GM12878 (cell line): ENCODE measurements around the gene VGLL4. TPM values are rescaled to one million over a fixed set of nuclear protein-coding genes. Genes with fewer than 3 reads are reported as not detected.
A peak's percentile ranks its signal among the peaks of the same experiment; 100 is the strongest.

Experiments used
- BMI1 ChIP-seq: fragments of 450-650 bp; IDR thresholded peaks from 2 replicates; pipeline ENCODE4 v1.6.1; 2016; ENCODE audit warnings: mild to moderate bottlenecking, moderate library complexity, borderline replicate concordance
- CBFB ChIP-seq: IDR thresholded peaks from 2 replicates; pipeline ENCODE4 v1.6.1; 2016; ENCODE audit warnings: antibody characterized with exemption, low read depth
- CBX5 ChIP-seq: sonication (generic); IDR thresholded peaks from 2 replicates; pipeline ENCODE4 v1.6.1; 2016; ENCODE audit warnings: low read depth, moderate library complexity, mild to moderate bottlenecking, inconsistent platforms
- CHD2 ChIP-seq: IDR thresholded peaks from 2 replicates; pipeline ENCODE4 v1.6.1; 2011; ENCODE audit warnings: low read depth, low read length, improper control_type of control experiment, borderline replicate concordance
- CREB1 ChIP-seq: IDR thresholded peaks from 2 replicates; pipeline ENCODE4 v1.6.1; 2012; ENCODE audit warnings: low read depth, mild to moderate bottlenecking, inconsistent platforms
- CREM ChIP-seq: IDR thresholded peaks from 2 replicates; pipeline ENCODE4 v1.6.1; 2014; ENCODE audit warnings: antibody characterized with exemption, low read depth
- CTCF ChIP-seq, 3 experiments: IDR thresholded peaks in 2 of 3; conservative IDR thresholded peaks in 1 of 3; 2 replicates each; pipeline ENCODE4 v1.5.1; 2011; ENCODE audit warnings: low read depth in 3 of 3, low read length in 3 of 3, mild to moderate bottlenecking in 3 of 3, control low read depth in 2 of 3, moderate library complexity in 2 of 3, inconsistent platforms in 1 of 3, mixed read lengths in 1 of 3; ENCODE audit not compliant: control insufficient read depth in 2 of 3, insufficient read depth in 1 of 3; ENCODE audit errors: extremely low read depth in 1 of 3
- DPF2 ChIP-seq: fragments of 450-650 bp; IDR thresholded peaks from 2 replicates; pipeline ENCODE4 v1.6.1; 2017; ENCODE audit warnings: mild to moderate bottlenecking
- E2F4 ChIP-seq: IDR thresholded peaks from 2 replicates; pipeline ENCODE4 v1.6.1; 2012; ENCODE audit warnings: low read depth, low read length, improper control_type of control experiment
- ETV6 ChIP-seq, 2 experiments: fragments of 450-650 bp in 1 of 2; IDR thresholded peaks in 1 of 2; conservative IDR thresholded peaks in 1 of 2; 2 replicates each; pipeline ENCODE4 v1.6.1; 2014; ENCODE audit warnings: antibody characterized with exemption in 1 of 2, borderline replicate concordance in 1 of 2, low read depth in 1 of 2, mild to moderate bottlenecking in 1 of 2, moderate library complexity in 1 of 2
- FOS ChIP-seq: IDR thresholded peaks from 3 replicates; pipeline ENCODE4 v1.6.1; 2011; ENCODE audit warnings: borderline replicate concordance; ENCODE audit not compliant: insufficient read length; ENCODE audit errors: extremely low read depth
- MXI1 ChIP-seq: fragments of 150-350 bp; IDR thresholded peaks from 2 replicates; pipeline ENCODE4 v1.6.1; 2011; ENCODE audit warnings: low read depth, mild to moderate bottlenecking, inconsistent platforms, low read length, improper control_type of control experiment
- NFYA ChIP-seq: IDR thresholded peaks from 2 replicates; pipeline ENCODE4 v1.6.1; 2011; ENCODE audit warnings: low read depth, mild to moderate bottlenecking, low read length, improper control_type of control experiment, borderline replicate concordance
- PAX5 ChIP-seq: IDR thresholded peaks from 2 replicates; pipeline ENCODE4 v1.6.1; 2011; ENCODE audit warnings: low read depth, low read length, borderline replicate concordance
- PAX8 ChIP-seq: fragments of 450-650 bp; IDR thresholded peaks from 2 replicates; pipeline ENCODE4 v1.6.1; 2017; ENCODE audit warnings: mild to moderate bottlenecking, moderate library complexity
- SMAD1 ChIP-seq: fragments of 450-650 bp; IDR thresholded peaks from 2 replicates; pipeline ENCODE4 v1.6.1; 2018; ENCODE audit warnings: mild to moderate bottlenecking, low read depth; ENCODE audit not compliant: partially characterized antibody
- SMARCA5 ChIP-seq: fragments of 450-650 bp; IDR thresholded peaks from 2 replicates; pipeline ENCODE4 v1.6.1; 2017; ENCODE audit warnings: mild to moderate bottlenecking
- STAT3 ChIP-seq: IDR thresholded peaks from 2 replicates; pipeline ENCODE4 v1.6.1; 2011; ENCODE audit warnings: low read depth, low read length, improper control_type of control experiment
- TCF3 ChIP-seq: IDR thresholded peaks from 2 replicates; pipeline ENCODE4 v1.6.1; 2012; ENCODE audit warnings: low read depth, mild to moderate bottlenecking, low read length, borderline replicate concordance; ENCODE audit not compliant: insufficient read depth
- ZBTB33 ChIP-seq: fragments of 450-650 bp; IDR thresholded peaks from 2 replicates; pipeline ENCODE4 v1.6.1; 2017; ENCODE audit warnings: mild to moderate bottlenecking
- ZNF217 ChIP-seq: fragments of 450-650 bp; IDR thresholded peaks from 2 replicates; pipeline ENCODE4 v1.6.1; 2017; ENCODE audit warnings: antibody characterized with exemption, mild to moderate bottlenecking
- polyA plus RNA-seq, 11 experiments: library from polyadenylated mRNA; depleted of rRNA in 4 of 11; unstranded in 6 of 11; stranded (reverse) in 5 of 11; fragments of >200 nt; fragmentation: Nextera tagmentation in 4 of 11; fragmentation: Illumina TruSeq in 1 of 11; extraction: Ambion mirVana in 4 of 11; extraction: Trizol in 1 of 11; gene quantifications; 1 replicate in 1 of 11; 2 replicates in 10 of 11; pipeline versions ENCODE4 v1.2.1 to v1.2.3, GENCODE V29; 2011 to 2016; ENCODE audit warnings: inconsistent platforms in 2 of 11, missing spikeins in 2 of 11, low read depth in 1 of 11
- total RNA-seq, 4 experiments: library from RNA; depleted of rRNA in 3 of 4; stranded (reverse); fragments of >200 nt in 3 of 4; fragmentation: Illumina TruSeq in 1 of 4; extraction: Trizol in 1 of 4; gene quantifications; 2 replicates each; pipeline versions ENCODE4 v1.2.1 to v1.2.3, GENCODE V29; 2013 to 2021

VGLL4 gene
- total and polyA plus RNA-seq, 10 of the 15 experiments (the other 5 are each of a cell fraction or from before 2014, with no cell fraction given), result 0.44 to 38.1 (median 16.1) TPM

GRCh38 chr3:11626084-11626463, 17.6 kb downstream of the VGLL4 start (continued):
- TF ChIP-seq SMARCA5 (no peak), ETV6 (conservative IDR thresholded peaks at IDR 0.05 in 1 of 2, IDR thresholded peaks at IDR 0.05 in 1 of 2; ENCODE audit: borderline replicate concordance in 1 of 2, low read depth in 1 of 2) (peak in 1 of 2 experiments; percentile 98; a peak in 2 of 4 replicates), CHD2 (peak; percentile 41; the same call in 1 of the 2 replicates), DPF2 (peak; percentile 91), CBFB (peak; percentile 78), STAT3 (peak; percentile 50; the same call in 1 of the 2 replicates), FOS (no peak), E2F4 (no peak), CREB1 (peak; percentile 78), CBX5 (peak; percentile 83), CREM (peak; percentile 93), PAX5 (peak; percentile 81; the same call in 1 of the 2 replicates), NFYA (no peak), CTCF (IDR thresholded peaks at IDR 0.05 in 2 of 3, conservative IDR thresholded peaks at IDR 0.05 in 1 of 3; ENCODE audit: control insufficient read depth in 2 of 3, extremely low read depth in 1 of 3, insufficient read depth in 1 of 3, low read depth in 3 of 3, low read length in 3 of 3) (no peak), ZNF217 (peak; percentile 87), TCF3 (no peak), MXI1 (no peak), SMAD1 (no peak), PAX8 (0 out of 2 replicates have a peak, but pooled peaks have one; percentile 19), ZBTB33 (no peak), BMI1 (peak; percentile 70)
